Dendritic cell treated with granulocyte-macrophage colony-stimulating factor and Interleukin-4, amounts not matched to agents 40 ng/mL and 50 ng/mL, for 4 days (primary cell): ENCODE data around the gene GPER1.

Experiments
- H3K27ac Mint-ChIP-seq: one replicate; pipeline ENCODE4 v1.8.0; 2022; ENCODE audit warnings: mild to moderate bottlenecking, mixed read lengths
- H3K27me3 Mint-ChIP-seq: one replicate; pipeline ENCODE4 v1.8.0; 2022; ENCODE audit warnings: mild to moderate bottlenecking, mixed read lengths
- H3K36me3 Mint-ChIP-seq: one replicate; pipeline ENCODE4 v1.8.0; 2022; ENCODE audit warnings: low read depth, mixed read lengths
- H3K4me1 Mint-ChIP-seq: one replicate; pipeline ENCODE4 v1.8.0; 2022; ENCODE audit warnings: low read depth, mixed read lengths
- H3K4me3 Mint-ChIP-seq: one replicate; pipeline ENCODE4 v1.8.0; 2022; ENCODE audit warnings: mild to moderate bottlenecking, moderate library complexity, mixed read lengths
- H3K9me3 Mint-ChIP-seq: one replicate; pipeline ENCODE4 v1.8.0; 2022; ENCODE audit warnings: mixed read lengths
- intact Hi-C: fragments of 100-400 bp; cut with micrococcal nuclease; formaldehyde crosslinking; loops from one replicate; pipeline ENCODE4 v1.15.0; 2022

GPER1 gene

DNA sequence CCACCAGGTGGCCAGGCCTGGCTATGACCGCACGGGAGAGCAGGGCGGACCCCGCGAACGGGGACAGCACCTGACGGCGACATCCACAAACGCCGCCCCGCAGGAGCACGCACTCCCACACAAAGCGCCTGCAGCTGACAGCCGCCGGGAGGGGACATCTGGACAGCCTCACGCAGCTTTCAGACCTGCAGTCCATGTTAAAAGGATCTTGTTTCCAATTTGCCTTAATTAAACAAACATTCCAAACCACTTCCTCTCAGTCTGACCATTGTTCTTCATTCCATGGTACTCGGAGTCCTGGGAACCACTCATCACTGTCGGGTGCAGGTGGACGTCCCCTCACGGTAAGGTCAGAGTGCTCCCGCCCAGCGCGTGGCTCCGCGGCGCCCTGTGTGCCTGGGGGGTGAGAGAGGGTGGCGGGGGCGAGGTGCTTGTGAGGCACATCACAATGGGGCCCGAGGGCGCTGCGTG, 5.9 kb upstream of the GPER1 start:
- Mint-ChIP-seq H3K27me3 (peaks cover 2% of the 10 kb centered on the region), H3K36me3 (no peaks in the 10 kb centered on the region), H3K9me3 (no peaks in the 10 kb centered on the region), H3K4me3 (no peak overlapping the region), H3K27ac (no peak overlapping the region), H3K4me1 (peaks cover 5% of the 10 kb centered on the region)
- intact Hi-C loops, result no loop called here

DNA sequence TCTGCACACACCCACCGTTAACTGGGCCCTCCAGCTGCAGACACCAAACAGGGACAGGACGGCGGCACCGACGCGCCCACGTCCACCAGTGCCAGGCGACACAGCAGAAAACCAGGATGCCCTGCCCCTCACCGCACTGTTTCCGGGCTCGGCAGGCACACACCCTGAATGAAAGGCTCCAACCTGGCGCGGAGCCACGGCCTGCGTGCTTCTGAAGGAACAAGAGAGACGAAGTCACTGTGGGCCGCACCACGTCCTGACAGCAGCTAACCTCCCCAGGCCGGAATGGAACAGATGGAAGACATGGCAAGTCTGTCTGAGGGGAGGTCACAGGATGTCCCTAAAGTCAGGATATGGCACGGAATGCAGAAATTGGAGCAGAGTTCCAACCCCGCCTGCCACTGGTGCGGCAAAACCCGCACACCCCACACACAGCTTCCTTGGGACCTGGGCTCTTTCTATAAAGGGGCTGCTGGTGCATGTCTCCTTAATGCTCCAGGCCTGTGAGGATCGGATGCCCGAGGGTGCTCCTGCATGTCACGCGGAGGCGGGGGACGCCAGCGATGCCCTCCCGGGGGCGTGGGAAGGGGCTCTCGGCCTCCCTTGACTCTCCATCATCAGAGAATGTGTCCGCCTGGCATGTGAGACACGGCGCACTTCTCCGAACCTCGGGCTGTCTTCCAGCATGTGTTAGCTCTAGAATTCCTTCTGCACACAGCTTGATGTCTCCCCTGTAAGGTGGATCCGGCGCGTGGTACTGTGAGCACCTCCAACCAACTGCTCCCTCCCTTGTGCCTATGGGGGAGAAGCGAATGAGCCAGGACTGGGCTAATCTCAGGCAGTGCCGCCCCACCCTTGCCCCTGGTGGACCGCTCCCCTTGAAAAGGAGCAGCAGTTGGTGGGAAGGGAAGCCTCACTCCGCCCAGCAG, 3.9 kb upstream of the GPER1 start:
- no peaks in the 10 kb centered on the region for H3K36me3 Mint-ChIP-seq
- H3K27ac Mint-ChIP-seq, result no peak overlapping the region
- peaks cover 16% of the 10 kb centered on the region for H3K4me1 Mint-ChIP-seq
- no peak overlapping the region for H3K4me3 Mint-ChIP-seq
- H3K27me3 Mint-ChIP-seq, result peaks cover 5% of the 10 kb centered on the region
- intact Hi-C loops, result no loop called here
- H3K9me3 Mint-ChIP-seq, result no peaks in the 10 kb centered on the region

DNA sequence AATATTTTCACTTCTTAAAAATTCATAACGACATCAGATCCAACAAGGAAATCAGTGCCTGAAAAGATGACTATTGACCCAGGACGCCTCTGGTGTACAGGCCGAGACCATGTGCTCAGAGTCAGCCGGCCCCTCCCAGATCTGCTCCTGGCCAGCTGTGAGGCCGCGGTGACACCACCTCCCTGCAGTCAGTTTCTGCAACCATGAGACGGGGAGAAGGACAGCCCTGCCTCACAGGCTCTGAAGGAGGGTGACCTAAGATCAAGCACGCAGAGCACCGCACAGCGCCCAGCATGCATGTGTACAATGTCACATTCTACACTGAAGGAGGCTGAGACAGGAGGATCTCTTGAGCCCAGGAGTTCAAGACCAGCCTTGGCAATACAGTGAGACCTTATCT, 2.6 kb upstream of the GPER1 start:
- no peaks in the 10 kb centered on the region for H3K36me3 Mint-ChIP-seq
- intact Hi-C loops, result no loop called here
- no peaks in the 10 kb centered on the region for H3K9me3 Mint-ChIP-seq
- H3K4me3 Mint-ChIP-seq, result no peak overlapping the region
- peaks cover 5% of the 10 kb centered on the region for H3K27me3 Mint-ChIP-seq
- H3K4me1 Mint-ChIP-seq, result peaks cover 16% of the 10 kb centered on the region
- no peak overlapping the region for H3K27ac Mint-ChIP-seq

DNA sequence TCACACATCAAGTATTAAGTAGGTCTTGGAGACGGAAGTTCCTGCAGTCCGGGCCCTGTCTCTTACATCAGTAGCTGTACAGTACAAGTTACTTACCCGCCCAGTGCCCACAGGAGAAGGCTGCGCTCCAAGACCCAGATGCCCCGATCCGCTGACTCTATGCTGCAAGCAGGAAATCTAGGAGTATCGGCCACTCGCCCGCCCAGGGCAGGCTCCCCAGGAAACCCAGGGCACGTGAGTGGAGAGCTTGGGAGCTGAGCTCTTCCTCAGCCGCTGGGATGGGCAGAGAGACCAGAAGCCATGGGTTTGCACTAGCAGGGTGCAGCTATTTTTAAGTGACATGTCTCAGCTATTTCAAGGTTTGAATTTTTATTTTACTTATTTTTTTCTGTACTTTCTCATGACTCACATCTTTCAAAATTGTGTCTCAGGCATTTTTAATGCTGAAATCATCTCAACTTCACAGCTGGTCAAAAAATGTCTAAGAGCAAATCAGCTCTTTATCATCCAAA, 1.9 kb upstream of the GPER1 start:
- Mint-ChIP-seq H3K4me1 (peaks cover 20% of the 10 kb centered on the region), H3K4me3 (no peak overlapping the region), H3K36me3 (no peaks in the 10 kb centered on the region), H3K27ac (no peak overlapping the region), H3K9me3 (no peaks in the 10 kb centered on the region), H3K27me3 (peaks cover 5% of the 10 kb centered on the region)
- intact Hi-C loops, result loop anchor here (2.0 kb wide), 1 partner anchor 59 kb away; no protein-coding TSS in a partner anchor

DNA sequence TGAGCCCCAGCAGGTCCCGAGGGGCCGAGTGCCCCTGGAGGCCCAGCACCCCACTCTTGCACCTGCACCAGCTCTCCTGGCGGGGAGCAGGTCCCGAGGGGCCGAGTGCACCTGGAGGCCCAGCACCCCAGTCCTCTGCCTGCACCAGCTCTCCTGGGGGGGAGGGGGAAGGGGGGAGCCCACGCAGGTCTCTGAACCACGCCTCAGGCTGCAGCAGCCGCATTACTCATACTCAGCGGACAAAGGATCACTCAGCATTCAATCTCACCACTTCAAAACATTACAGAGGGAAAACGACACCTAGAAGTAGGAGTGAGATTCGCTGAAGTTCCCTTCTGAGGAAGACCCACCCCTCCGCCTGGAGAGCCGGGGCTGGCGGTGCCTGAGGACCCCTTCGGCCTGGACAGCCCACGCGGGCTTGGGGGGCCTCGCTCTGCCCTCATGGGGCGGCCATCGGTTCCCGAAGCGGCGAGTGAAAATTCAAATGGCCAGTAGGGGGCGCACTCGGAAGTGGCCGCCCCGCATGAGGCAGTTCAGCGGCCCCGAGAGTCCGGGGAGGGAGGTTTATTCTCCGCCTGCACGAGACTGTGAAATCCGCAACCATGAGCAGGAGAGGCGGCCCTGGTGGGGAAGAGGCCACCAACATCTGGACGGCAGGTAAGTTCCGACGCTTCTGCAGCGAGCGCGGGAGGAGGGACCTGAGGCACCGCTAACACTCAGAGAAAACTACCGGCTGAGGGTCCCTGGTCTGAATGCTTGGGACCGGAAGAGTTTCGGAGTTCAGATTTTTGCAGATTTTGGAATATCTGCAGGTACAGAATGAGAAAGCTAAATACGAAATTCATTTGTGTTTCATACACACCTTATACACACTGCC, 1.1 kb upstream of the GPER1 start:
- intact Hi-C loops, result loop anchor here (2.0 kb wide), 1 partner anchor 58 kb away; no protein-coding TSS in a partner anchor
- H3K4me3 Mint-ChIP-seq, result peak overlapping the region; percentile 66
- H3K4me1 Mint-ChIP-seq, result peaks cover 29% of the 10 kb centered on the region
- H3K9me3 Mint-ChIP-seq, result no peaks in the 10 kb centered on the region
- no peaks in the 10 kb centered on the region for H3K36me3 Mint-ChIP-seq
- no peak overlapping the region for H3K27ac Mint-ChIP-seq
- H3K27me3 Mint-ChIP-seq, result peaks cover 5% of the 10 kb centered on the region

DNA sequence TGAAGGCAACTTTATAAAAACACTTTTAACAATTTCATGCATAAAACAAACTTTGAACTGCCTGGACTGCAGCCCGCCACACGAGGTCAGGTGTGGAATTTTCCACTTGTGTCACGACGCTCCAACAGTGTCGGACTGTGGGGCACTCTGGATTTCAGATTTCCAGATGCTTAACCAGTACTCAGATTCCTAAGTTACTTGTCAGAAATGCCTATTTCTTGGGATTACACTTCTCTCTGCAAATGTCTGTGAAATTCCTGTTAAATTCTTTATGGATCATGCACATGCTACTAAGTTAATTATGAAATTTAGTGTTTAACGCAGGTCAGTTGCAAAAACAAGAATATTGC, 473 bp upstream of the GPER1 start:
- H3K4me3 Mint-ChIP-seq, result no peak overlapping the region
- H3K27ac Mint-ChIP-seq, result no peak overlapping the region
- peaks cover 5% of the 10 kb centered on the region for H3K27me3 Mint-ChIP-seq
- H3K4me1 Mint-ChIP-seq, result peaks cover 32% of the 10 kb centered on the region
- intact Hi-C loops, result loop anchor here (2.0 kb wide), 1 partner anchor 57 kb away; no protein-coding TSS in a partner anchor
- no peaks in the 10 kb centered on the region for H3K36me3 Mint-ChIP-seq
- H3K9me3 Mint-ChIP-seq, result no peaks in the 10 kb centered on the region

DNA sequence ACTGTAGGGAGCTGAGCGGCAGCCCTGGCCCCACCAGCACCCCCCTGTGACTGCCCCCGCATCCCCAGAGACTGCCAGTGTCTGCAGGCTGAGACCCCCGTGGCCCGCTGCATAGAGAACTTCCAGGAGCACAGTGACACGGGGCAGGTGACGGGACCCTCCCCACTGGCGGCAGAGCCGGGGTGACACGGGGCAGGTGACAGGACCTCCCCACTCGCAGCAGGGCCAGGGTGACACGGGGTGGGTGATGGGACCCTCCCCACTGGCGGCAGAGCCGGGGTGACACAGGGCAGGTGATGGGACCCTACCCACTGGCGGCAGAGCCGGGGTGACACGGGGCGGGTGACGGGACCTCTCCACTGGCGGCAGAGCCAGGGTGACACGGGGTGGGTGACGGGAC, 2.3 kb downstream of the GPER1 start:
- Mint-ChIP-seq H3K9me3 (no peaks in the 10 kb centered on the region), H3K4me3 (no peak overlapping the region), H3K27me3 (peaks cover 5% of the 10 kb centered on the region), H3K27ac (no peak overlapping the region), H3K36me3 (no peaks in the 10 kb centered on the region), H3K4me1 (peaks cover 32% of the 10 kb centered on the region)
- intact Hi-C loops, result no loop called here

DNA sequence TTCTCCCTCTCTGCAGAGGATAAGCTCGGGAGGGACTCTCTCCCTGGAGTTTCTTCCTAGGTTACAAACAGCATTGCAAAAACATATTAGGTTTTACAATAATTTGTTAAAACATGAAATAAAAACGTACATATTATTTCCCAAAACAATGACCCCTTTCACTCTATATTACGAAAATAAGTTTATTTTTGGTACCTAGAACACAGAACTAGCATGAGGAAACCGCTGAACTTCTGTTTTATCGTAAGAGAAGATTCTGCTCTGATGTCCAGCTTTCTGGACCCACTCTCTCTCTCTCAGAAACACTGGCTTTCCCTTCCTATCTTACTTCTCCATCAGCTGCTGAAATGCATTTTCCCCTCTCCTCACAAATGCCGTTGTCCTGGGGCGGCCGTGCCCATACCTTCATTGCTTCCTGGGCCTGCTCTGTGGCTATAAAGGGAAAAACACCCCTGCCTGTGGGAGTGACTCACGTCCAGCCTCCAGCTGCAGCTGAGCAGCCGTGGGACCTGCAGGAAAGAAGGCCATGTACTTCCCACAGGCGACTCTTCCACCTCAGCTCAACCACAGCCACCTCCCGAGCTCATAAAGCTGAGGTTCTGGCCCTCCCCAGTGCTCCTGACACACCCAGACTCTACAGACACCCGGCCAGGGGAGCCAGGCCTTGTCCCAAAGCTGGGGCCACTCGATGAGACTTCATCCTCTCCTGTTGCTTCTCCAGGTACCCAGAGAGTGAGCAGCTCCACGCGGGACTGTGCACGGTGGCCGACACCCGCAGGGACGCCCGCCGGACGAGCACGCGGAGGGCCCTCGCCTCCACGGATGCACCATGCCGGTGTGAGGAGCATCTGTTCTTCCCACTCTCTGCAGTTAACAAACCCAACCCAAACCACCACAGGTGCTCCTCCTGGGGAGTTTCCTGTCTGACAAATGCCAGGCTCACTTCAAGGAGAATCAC, 3.1 kb downstream of the GPER1 start:
- no peak overlapping the region for H3K27ac Mint-ChIP-seq
- H3K36me3 Mint-ChIP-seq, result no peaks in the 10 kb centered on the region
- H3K4me3 Mint-ChIP-seq, result no peak overlapping the region
- intact Hi-C loops, result no loop called here
- H3K4me1 Mint-ChIP-seq, result peaks cover 32% of the 10 kb centered on the region
- no peaks in the 10 kb centered on the region for H3K9me3 Mint-ChIP-seq
- peaks cover 5% of the 10 kb centered on the region for H3K27me3 Mint-ChIP-seq

DNA sequence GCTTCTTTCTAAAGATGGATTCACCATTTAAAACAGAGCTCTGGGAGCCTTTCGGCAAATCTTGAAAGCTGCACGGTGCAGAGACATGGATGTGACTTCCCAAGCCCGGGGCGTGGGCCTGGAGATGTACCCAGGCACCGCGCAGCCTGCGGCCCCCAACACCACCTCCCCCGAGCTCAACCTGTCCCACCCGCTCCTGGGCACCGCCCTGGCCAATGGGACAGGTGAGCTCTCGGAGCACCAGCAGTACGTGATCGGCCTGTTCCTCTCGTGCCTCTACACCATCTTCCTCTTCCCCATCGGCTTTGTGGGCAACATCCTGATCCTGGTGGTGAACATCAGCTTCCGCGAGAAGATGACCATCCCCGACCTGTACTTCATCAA, 3.7 kb downstream of the GPER1 start:
- Mint-ChIP-seq H3K4me1 (peaks cover 30% of the 10 kb centered on the region), H3K27ac (no peak overlapping the region), H3K4me3 (no peak overlapping the region), H3K9me3 (no peaks in the 10 kb centered on the region), H3K27me3 (peaks cover 5% of the 10 kb centered on the region), H3K36me3 (no peaks in the 10 kb centered on the region)
- intact Hi-C loops, result no loop called here

DNA sequence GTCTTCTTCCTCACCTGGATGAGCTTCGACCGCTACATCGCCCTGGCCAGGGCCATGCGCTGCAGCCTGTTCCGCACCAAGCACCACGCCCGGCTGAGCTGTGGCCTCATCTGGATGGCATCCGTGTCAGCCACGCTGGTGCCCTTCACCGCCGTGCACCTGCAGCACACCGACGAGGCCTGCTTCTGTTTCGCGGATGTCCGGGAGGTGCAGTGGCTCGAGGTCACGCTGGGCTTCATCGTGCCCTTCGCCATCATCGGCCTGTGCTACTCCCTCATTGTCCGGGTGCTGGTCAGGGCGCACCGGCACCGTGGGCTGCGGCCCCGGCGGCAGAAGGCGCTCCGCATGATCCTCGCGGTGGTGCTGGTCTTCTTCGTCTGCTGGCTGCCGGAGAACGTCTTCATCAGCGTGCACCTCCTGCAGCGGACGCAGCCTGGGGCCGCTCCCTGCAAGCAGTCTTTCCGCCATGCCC, 4.3 kb downstream of the GPER1 start:
- no peak overlapping the region for H3K4me3 Mint-ChIP-seq
- no peaks in the 10 kb centered on the region for H3K9me3 Mint-ChIP-seq
- H3K36me3 Mint-ChIP-seq, result no peaks in the 10 kb centered on the region
- peaks cover 25% of the 10 kb centered on the region for H3K4me1 Mint-ChIP-seq
- H3K27ac Mint-ChIP-seq, result no peak overlapping the region
- H3K27me3 Mint-ChIP-seq, result peaks cover under 1% of the 10 kb centered on the region
- intact Hi-C loops, result no loop called here

DNA sequence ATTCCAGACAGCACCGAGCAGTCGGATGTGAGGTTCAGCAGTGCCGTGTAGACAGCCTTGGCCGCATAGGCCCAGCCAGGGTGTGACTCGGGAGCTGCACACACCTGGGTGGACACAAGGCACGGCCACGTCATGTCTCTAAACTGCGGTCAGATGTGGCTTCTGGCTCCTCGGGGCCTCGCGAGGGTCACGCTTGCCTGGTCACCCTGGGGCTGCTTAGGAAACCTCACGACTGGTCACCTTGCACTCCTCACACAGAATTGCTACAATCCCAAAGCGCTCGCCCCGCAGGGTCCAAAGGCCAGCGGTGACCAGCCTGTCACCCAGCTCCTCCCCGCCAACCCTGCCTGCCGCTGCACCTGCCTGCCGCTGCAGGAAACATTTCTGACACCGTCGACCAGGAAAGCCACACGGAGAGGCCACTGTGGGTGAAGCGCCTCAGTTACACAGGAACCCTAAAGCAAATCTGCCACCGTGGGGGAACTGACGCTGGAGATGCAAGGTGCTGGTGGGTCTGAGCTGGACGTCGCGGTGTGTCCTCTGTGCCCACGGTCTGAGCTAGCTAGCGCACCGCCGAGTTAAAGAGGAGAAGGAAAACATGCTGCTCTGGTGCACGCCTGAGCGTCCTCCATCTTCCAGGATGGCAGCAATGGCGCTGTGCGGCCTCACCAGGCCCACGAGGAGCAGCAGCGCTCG, 5.0 kb downstream of the GPER1 start:
- Mint-ChIP-seq H3K4me3 (no peak overlapping the region), H3K9me3 (no peaks in the 10 kb centered on the region), H3K27ac (no peak overlapping the region), H3K27me3 (no peaks in the 10 kb centered on the region), H3K4me1 (peaks cover 20% of the 10 kb centered on the region), H3K36me3 (no peaks in the 10 kb centered on the region)
- intact Hi-C loops, result no loop called here

DNA sequence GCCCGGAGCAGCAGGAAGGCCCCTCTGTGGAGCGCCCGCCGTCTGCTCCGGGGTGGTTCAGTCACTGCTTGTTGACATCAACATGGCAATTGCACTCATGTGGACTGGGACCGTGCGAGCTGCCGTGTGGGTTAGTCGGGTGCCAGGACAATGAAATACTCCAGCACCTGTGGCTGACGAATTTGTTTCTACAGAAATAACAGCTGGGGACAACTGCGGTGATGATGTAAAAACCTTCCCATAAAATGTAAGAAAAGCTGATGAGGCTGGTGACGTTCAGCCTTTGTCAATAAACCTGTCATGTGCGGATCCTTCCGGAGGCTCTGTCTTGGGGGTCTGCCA, 5.6 kb downstream of the GPER1 start:
- no peaks in the 10 kb centered on the region for H3K36me3 Mint-ChIP-seq

More for the DNA sequence above, 5.6 kb downstream of the GPER1 start:
- Mint-ChIP-seq H3K4me1 (peaks cover 16% of the 10 kb centered on the region), H3K4me3 (no peak overlapping the region), H3K9me3 (no peaks in the 10 kb centered on the region), H3K27ac (no peak overlapping the region), H3K27me3 (no peaks in the 10 kb centered on the region)
- intact Hi-C loops, result no loop called here
